ENCODE data around the gene CDH15.

DNA sequence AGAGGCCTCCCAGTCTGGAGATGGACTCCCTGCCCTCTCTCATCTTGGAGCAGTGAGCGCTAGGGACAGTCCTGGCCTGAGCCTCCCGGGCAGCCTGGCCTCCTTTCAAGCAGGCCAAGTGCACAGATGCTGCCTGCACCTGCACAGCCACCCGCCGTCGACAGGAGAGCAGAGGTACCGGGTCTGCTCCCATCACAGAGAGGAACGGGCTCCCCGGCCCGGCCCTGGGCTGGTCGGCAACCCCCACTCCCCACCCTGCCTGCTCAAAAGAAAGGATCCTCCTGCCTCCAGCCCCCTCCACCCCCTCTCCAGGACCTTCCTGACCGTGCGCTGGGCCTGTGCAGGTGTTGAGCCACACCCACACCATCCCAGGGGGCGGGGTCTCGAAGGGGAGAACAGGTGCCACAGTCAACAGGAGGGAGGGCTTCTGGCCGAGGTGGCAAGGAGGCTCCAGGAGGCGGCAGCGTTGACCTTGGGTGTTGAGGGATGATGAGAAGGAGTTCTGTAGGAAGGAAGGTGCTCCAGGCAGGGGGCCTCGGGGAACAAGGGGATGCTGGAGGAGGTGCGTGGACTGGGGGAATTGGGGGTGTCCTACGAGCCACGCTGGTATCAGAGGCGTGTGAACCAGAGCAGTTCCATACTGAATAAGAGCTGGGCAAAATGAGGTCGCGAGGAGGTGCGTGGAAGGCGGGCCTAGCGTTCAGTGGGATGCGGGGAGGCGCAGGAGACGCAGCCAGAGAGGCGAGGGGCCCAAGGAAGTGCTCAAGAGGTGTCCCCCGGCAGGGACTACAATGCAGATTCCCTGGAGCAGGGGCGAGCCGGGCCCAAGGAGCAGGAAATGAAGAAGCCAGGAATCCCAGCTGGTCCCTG is 967 bp upstream of the CDH15 start:
- TF ChIP-seq, protein P1, sequence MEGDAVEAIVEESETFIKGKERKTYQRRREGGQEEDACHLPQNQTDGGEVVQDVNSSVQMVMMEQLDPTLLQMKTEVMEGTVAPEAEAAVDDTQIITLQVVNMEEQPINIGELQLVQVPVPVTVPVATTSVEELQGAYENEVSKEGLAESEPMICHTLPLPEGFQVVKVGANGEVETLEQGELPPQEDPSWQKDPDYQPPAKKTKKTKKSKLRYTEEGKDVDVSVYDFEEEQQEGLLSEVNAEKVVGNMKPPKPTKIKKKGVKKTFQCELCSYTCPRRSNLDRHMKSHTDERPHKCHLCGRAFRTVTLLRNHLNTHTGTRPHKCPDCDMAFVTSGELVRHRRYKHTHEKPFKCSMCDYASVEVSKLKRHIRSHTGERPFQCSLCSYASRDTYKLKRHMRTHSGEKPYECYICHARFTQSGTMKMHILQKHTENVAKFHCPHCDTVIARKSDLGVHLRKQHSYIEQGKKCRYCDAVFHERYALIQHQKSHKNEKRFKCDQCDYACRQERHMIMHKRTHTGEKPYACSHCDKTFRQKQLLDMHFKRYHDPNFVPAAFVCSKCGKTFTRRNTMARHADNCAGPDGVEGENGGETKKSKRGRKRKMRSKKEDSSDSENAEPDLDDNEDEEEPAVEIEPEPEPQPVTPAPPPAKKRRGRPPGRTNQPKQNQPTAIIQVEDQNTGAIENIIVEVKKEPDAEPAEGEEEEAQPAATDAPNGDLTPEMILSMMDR (IDR thresholded peaks at IDR 0.05; ENCODE audit: low read length) = no peak
- no peak for TF ChIP-seq EZH2phosphoT487 (IDR thresholded peaks at IDR 0.05; ENCODE audit: low read length)
